Activated naive CD4-positive, alpha-beta T cell (primary cell): ENCODE results near the gene TMEM41B.
A peak's percentile ranks its signal among the peaks of the same experiment; 100 is the strongest.
"Not testable (repeated sequence)": the region's sequence is repeated elsewhere in the genome, so short reads cannot be mapped to it uniquely, and the experiment has no call there.

Source experiments
- DNase-seq, 4 experiments: peaks; one replicate each; lab custom pipeline; 2025; lab: John Stamatoyannopoulos, UW

TMEM41B gene

DNA sequence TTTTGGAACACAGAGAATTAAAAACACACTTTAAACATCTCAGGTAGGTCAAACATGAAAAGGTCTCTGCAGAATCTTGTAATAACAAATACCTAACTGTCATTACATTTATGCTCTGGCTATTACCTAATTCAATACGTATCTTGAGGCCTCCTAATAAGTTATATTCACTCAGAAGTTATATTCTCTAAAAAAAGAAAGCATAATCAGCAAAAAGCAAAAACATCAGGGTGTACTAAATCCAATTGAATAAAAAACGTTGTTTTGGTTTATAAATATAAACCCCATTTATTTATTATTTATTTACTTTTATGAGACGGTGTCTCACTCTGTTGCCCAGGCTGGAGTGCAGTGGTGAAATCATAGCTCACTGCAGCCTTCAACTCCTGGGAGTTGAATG lies 10.2 kb downstream of the TMEM41B start:
- DNase-seq: no peak

DNA sequence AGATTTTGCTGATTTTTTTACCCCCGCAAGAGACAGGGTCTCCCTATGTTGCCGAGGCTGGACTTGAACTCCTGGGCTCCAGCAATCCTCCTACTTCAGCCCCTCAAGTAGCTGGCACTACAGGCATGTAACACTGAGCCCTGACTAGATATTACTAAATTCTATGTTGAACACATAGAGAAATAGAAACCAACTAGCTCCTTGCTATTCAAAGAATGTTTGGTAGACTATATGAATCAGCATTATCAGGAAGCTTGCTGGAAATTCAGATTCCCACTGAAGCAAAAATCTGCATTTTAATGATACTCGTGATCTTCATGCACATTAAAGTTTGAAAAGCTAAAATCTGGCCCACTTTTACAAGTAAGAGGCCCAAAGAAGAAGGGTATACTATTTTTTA lies 11.9 kb downstream of the TMEM41B start:
- no peak for DNase-seq

DNA sequence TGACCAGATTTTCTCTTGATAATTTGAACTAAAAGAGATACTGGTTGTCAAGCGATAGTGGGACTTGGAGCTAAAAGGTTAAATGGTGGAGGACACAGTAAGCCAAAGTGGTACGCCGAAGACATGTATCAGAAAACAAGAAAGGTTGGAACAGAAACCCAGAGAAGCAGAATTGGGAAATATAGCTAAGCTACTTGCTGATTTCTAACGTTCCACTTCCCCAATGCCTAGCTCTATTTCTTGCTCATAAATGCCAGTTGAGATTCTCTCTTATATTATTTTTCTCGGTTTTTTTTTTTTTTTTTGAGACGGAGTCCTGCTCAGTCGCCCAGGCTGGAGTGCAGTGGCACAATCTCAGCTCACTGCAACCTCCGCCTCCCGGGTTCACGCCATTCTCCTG lies 12.7 kb downstream of the TMEM41B start:
- no peak for DNase-seq

DNA sequence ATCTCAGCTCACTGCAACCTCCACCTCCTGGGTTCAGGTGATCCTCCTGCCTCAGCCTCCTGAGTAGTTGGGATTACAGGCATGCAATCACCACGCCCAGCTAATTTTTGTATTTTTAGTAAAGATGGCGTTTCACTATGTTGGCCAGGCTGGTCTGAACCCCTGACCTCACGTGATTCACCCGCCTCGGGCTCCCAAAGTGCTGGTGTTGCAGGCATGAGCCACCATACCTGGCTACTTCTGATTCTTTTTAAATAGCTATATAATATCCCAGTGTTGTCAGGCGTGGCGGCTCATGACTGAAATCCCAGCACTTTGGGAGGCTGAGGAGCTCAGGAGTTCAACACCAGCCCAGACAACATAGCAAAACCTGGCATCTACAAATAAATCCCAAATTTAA lies 20.7 kb downstream of the TMEM41B start:
- DNase-seq: no peak

DNA sequence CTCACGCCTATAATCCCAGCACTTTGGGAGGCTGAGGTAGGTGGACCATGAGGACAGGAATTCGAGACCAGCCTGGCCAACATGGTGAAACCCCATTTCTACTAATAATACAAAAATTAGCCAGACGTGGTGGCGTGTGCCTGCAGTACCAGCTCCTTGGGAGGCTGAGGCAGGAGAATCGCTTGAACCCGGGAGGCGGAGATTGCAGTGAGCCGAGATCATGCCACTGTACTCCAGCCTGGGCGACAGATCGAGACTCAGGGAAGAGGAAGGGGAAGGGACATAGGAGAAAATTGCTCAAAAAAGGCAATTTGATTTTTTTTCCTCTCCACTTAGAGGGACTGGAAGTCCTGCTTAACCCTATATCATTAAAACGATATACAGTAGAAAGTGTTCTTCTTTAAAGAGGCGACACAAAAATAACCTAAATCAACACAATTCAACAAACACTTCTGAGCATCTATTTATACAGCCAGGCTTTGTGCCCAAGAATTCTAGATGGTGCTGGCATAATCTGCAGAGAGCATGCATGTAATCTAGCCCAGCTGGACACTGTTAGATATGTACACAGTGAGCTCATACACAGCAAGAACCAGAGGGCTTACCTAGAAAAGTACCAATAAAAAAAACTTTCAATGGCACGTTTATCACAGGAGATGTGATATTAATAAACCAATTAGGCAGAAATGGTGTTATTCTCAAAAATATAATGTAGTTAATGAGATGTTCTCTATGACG lies 28.4 kb downstream of the TMEM41B start:
- no peak for DNase-seq

DNA sequence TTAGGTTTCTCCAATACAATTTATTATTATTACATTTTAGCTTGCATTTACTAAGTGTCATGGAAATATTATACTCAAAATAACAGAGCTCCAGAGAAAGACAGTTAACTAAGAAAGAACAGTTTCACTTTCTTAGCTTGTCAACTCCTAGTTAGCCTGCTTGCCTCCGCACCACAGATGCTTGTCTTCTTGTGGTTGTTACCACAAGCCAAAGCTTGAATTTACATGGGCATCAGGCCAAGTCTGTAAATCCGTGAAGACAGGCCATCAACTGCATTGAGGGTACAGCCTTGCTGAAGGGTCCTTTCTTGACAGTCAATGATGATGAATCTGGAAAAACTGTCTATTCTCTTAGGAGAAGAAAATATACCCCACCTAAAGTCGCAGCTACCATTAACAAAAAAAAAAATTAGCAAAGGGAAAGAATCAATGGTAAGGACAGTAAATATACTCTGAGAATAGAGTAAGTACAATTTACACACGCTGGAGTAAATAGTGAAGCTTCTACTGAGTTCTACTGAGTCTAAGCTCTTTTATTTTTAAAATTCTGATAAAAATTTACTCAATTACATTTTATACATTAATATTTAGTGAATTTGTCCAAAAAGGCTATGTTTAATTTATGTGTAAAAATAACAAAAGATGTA lies 33.6 kb downstream of the TMEM41B start:
- DNase-seq: peak in 2 of 4 experiments; percentile 18 to 37

DNA sequence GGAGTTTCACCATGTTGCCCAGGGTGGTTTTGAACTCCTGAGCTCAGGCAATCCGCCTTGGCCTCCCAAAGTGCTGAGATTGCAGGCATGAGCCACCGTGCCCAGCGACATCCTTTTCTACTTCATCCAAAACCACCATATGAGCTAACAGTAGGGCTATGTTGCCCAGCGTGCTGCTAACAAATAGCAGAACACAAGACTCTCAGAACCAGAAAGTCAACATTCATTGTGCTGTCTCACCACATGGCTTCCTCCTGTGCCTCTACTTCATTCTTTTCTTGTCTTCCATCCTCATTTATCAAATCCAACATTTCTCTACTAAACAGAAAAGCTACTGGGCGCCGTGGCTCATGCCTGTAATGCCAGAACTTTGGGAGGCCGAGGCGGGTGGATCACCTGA lies 37.2 kb downstream of the TMEM41B start:
- no peak for DNase-seq

DNA sequence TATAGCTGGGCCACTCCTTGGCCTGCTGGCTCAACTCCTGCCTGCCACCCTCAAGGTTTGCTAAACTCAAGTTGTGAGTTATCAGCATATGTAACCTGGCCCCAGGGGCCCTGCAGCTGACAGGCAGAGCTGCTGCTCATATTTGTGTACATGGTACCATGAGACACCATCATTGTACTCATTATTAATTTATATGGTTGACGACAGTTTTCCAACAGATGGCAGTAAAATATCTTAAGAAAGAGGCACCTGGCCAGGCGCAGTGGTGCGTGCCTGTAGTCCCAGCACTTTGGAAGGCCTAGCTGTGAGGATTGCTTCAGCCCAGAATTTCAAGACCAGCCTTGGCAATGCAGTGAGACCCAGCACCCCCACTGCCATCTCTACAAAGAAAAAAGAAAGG lies 37.8 kb downstream of the TMEM41B start:
- DNase-seq: no peak

DNA sequence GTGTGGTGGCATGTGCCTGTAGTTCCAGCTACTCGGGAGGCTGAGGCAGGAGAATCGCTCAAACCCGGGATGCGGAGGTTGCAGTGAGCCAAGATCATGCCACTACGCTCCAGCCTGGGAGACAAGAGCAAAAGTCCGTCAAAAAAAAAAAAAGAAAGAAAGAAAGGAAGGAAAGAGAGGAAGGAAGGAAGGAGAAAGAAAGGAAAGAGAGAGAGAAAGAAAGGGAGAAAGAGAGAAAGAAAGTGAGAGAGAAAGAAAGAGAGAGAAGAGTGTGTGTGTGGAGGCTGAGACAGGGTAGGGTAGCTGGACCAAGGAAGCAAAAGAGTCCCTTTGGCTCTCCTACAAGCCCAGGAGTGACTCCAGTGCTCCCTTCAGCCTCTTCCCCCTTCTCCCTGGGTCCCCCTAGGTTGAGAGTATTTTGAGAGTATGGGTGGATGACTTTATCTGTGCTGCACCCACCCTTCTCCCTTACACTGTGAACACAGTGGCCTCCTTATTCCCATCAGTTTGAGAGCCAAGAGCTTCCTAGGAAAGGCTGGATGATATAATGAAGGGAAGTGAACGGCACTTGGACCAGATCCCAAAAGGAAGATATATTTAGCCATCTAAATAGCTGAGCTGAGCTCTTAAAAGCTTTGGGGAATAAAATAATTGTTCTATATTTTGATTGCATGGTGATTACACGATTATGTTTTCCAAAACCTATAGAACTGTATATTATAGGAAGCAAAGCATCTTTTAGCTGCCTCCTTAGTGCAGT lies 39.7 kb downstream of the TMEM41B start:
- DNase-seq: no peak

DNA sequence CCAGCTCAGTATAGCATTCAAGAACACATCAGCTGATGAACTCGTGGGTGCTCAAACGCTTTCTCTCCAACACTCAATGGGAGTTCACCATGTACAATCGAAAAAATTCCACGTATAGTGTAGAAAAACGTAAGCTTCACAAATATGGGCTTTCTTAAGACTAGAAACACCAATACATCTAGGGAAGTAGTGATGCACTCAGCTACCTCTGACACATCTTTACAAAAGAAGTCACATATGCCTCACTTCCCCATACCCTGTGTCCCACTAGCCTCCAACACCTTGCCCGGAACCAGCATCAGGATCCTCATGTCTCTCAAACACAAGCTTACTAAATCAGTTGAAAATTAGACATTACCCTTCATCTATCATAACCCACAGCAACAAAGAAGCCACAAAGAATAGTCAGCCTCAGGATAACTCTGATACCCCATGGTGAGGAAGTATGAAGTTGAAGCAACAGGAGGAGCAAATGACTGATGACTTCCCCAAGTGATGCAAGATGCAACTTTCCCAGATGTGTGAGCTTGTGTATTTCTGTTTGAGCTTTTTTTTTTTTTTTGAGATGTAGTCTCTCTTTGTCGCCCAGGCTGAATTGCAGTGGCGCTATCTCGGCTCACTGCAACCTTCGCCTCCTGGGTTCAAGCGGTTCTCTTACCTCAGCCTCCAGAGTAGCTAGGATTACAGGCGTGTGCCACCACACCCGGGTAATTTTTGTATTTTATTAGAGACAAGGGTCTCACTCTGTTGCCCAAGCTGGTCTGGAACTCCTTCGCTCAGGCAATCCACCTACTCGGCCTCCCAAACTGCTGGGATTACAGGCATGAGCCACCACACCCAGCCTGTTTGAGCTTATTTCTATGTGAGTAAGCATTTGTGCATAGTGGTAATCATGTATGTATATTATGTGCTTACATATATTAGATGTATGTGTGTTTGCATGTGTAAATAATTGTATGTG lies 40.7 kb downstream of the TMEM41B start:
- DNase-seq: no peak

DNA sequence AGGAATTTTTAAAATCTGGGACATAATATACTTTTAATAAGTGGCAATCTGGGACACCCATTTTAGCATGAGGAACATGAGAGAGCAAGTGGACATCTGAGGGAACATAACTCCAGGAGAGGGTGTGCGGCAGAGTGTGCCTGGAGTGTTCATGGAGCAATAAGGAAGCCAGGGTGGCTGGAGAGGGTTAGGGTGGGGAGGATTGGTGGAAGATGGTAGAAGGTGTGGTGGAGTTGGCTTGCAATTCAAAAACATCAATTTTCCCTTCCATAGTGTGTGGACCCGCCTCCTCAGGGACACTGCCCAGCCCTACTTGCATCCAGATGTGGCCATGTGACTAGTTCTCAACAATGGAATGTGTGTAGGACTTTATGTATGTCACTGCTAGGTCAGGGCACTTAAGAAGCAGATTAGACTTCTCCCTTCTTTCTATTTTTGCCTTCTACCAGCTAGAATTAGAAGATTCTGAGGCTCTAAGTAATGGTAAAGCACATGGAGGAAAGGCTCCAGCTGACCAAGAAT lies 44.8 kb downstream of the TMEM41B start:
- DNase-seq: no peak

DNA sequence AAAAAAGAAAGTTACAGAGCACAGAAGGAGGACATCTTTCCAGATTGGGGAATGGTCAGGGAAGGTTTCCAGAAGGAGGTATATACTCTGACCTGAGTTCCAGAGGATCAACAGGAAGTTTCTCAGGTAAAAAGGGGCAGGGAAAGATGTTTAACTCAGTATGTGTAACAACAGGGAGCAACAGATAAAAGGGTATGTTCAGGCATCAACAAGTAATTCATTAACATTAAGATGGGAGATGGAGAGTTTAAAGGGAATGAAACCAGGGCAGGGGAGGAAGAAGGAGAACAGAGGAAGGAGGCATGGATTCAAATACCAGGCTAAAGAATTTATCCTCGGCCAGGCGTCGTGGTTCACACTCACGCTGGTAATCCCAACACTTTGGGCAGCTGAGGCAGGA lies 46.7 kb downstream of the TMEM41B start:
- no peak for DNase-seq

DNA sequence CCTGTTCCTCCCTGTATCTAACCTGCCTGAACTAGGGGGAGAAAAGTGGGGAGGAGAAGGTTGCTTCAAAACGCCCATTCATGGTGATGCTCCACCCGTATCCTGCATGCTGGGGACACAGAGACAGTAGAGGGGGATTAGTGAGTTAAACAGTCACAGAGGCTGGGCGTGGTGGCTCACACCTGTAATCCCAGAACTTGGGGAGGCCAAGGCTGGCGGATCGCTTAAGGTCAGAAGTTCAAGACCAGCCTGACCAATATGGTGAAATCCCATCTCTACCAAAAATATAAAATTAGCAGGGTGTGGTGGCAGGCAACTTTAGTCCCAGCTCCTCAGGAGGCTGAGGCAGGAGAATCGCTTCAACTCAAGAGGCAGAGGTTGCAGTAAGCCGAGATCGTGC lies 47.5 kb downstream of the TMEM41B start:
- DNase-seq: no peak

DNA sequence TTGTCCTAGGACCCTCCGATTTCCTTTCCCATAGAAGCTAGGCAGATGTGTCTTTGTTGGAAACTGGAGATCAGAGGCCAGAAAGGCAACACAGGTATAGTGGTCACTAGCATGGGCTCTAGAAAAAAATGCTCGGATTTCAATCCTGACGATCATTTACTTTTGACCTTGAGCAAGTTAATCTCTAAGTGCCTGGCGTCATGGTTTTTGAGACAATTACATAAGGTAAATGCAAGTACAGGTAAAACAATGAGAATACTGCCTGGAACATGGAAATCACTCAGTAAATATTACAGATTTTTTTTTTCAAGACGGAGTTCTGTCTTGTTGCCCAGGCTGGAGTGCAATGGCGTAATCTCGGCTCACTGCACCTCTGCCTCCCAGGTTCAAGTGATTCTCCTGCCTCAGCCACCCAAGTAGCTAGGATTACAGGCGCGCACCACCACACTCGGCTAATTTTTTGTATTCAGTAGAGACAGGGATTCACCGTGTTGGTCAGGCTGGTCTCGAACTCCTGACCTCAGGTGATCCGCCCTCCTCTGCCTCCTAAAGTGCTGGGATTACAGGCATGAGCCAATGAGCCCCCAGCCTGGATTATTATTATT lies 48.2 kb downstream of the TMEM41B start:
- no peak for DNase-seq

DNA sequence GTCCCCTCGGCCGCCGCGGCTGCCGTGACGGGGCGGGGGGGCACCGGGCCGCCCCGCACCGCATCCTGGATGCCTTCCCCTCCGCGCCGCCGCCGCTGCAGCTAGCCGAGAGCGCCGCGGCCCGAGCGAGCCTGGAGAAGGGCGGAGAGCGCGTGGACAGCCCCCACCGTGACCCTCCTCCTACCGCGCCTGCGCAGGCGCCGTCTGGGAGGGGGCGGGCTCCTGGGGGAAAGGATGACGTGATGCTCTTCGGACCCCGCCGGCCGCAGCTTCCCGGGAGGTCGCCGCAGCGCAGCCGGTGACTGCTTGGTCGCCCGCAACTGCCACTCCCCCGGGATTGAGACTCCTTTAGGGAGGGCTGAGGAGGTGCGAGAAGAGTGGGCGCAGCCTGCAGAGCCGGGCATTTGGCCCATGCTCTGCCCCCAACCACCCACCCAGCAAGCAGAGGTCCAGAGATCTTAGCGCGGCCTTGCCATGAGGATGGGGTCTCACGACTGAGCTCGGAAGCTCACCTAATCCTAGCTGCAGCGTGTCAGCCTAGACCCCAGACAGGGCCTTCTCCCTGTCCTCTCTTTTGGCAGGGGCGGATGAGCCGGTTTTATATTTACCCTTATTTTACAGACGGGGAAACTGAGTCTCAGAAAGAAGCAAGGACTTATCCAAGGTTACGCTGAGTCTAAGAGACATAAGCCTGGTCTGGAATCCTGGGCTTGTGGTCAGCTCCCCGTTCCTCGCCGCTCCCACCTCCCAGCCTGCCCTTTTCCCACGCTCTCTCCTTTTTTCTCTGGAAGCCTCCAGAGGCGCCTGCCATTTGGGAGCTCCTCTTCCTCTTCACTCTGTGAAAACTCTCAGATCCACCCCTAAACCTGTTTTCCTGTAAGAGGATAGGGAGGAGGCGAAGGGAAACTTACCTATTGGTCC lies 48.9 kb downstream of the TMEM41B start, which contains the start of gene DENND5A:
DENND5A (minus strand) TSS at position 140 of the 921 bp plus-strand sequence. CDS start 281 bp downstream, outside the sequence.
- DNase-seq: peak; percentile 22 to 35 (median 25)

DNA sequence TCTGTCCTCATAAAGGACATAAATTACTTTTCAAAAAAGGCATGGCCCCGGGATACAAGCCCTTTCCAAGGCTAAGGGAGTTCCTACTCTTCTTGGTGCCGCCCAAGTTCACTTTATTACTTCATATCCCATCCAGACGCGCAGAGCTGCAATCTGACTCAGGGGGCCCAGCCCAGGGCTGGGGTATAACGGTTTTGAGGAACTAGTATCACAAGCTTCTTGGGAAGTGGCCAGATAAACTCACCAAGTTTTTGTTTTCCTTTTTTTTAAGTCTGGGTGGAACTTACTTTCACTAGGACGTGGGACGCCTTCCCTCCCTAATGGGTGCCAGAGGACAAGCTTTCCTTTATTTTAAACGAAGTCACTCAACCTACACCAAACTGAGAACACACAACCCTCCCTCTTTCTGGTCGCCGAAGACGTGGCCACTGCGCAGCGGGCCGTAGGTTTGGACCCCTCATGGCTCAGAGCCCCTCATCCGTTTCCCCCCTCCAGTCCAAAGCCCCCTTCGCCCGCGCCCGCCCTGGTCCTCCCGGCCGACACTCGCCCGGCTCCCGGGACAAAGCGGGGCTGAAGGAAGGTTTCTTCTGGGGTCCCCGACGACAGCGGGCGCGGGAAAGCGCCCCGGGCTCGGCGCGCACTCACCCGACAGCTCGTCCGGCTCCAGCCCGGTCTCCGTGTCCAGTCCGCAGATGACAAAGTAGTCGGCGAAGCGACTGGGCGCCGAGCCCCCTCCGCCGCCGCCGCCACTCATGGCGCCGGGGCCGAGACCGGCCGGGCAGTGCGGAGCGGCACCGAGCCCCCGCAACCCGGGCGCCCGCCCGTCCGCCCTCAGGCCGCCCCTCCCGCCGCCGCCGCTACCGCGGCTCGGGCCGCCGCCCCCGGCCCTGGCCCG lies 49.8 kb downstream of the TMEM41B start:
- peak in 1 of 4 experiments; percentile 7 for DNase-seq

DNA sequence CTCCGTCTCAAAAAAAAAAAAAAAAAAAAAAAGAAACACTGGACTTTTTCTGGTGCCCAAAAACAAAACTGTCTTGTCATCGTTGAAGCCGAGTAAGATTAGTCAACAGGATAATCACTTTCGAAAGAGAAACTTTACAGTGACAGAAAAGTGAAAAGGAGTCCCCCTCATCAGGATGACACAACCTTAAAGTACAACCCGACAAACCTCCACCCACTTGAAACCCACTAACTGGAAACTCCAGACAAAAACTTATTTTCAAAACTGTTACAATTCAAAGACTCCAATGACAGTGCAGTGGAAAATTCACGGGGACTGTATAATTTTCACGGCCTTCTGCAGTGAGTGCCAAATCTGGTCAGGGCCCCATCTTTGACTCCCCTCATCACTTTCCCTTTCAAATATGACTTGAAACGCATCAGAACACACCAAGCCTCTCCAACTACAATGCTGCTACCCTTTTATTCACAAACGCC lies 50.5 kb downstream of the TMEM41B start:
- DNase-seq: no peak

DNA sequence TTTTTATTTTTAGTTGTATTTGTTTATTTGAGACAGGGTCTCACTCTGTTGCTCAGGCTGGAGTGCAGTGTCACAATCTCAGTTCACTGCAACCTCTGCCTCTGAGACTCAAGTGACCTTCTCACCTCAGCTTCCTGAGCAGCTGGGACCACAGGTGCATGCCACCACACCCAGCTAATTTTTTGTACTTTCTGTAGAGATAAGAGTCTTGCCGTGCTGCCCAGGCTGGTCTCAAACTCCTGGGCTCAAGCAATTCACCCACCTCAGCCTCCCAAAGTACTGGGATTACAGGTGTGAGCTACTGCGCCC lies 53.6 kb downstream of the TMEM41B start:
- not testable (repeated sequence) for DNase-seq
